GM21529 (cell line): ENCODE measurements around the gene CLTC.
A peak's percentile ranks its signal among the peaks of the same experiment; 100 is the strongest.
"Not testable (repeated sequence)": the region's sequence is repeated elsewhere in the genome, so short reads cannot be mapped to it uniquely, and the experiment has no call there.

Experiments used
- ATAC-seq: cut with Tn5 transposase; IDR thresholded peaks from one replicate; pipeline ENCODE4 v1.9.1; 2021; ENCODE audit not compliant: unreplicated experiment

The CLTC gene

GRCh38 chr17:59633658-59634359 is 14.1 kb downstream of the CLTC start:
- no peak for ATAC-seq

DNA sequence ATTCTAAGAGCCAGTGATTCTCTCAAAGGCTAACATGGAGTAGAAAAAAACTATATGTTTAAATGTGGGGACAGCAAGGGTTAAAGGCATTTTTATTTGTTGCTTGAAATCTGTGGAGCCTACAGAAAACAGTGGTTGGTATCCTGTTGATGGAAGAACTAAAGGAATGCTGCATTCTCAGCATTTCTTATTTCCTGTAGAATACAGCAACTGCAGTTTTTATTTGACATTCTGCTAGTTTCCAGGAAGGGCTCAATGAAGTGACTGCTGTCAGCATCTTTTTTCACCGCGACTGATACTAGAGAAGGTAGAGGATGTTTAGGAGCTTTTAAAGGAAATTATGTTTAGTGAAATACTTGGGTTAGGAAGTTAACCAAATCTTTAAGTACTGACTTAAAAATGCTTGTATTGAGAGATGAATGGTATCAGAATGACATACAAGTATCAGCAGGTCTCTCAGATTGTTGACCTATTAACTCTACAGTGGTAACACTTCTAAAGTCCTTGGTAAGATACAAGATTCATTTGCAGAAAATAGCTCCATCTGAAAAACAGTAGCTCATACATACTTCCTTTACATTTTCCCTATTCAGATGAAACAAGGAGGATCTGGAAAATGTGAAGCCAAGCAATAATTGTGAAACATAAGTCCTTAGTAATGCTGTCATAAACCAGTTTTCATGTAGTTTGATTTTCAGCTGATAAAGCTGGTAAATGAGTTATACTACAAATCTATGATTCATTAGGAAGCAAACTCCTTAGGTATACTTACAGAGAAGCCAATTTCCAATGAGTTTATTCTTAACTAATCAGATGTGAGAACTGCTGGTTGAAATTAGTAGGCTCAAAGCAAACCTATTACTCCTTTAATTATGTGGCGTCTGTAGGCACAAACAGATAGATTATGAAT is 15.2 kb downstream of the CLTC start:
- ATAC-seq, result no peak

DNA sequence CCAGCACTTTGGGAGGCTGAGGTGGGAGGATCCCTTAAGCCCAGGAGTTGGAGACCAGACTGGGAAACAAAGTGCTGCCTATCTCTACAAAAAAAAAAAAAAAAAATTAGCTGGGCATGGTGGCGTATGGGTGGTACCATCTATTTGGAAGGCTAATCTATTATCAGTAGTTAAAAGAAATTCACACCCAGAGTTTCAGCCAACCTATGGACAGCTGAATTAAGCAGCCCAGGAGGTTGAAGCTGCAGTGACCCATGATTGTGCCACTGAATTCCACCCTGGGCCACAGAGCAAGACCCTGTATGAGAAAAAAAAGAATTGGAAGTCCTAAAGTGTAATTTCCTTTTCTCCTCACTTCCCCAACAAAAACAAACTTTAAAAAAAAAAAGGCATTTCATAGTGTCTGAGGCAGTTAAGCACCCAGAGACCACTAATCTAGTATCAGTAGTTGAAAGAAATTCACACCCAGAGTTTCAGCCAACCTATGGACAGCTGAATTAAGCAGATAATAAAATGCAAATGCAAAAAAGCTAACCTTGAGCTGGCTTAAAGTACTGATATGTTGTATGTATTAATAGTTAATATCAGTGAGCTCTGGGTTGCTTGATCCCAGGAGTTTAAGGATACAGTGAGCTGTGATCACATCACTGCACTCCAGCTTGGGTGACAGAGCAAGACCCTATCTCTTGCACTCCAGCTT is 18.1 kb downstream of the CLTC start:
- no peak for ATAC-seq

GRCh38 chr17:59638553-59638952 is 18.9 kb downstream of the CLTC start:
- ATAC-seq, result no peak

- peak; percentile 93 for ATAC-seq
Observed at GRCh38 chr17:59641799-59642484, 22.2 kb downstream of the CLTC start.

- ATAC-seq, result no peak
Observed at GRCh38 chr17:59642565-59642964, 22.9 kb downstream of the CLTC start.

DNA sequence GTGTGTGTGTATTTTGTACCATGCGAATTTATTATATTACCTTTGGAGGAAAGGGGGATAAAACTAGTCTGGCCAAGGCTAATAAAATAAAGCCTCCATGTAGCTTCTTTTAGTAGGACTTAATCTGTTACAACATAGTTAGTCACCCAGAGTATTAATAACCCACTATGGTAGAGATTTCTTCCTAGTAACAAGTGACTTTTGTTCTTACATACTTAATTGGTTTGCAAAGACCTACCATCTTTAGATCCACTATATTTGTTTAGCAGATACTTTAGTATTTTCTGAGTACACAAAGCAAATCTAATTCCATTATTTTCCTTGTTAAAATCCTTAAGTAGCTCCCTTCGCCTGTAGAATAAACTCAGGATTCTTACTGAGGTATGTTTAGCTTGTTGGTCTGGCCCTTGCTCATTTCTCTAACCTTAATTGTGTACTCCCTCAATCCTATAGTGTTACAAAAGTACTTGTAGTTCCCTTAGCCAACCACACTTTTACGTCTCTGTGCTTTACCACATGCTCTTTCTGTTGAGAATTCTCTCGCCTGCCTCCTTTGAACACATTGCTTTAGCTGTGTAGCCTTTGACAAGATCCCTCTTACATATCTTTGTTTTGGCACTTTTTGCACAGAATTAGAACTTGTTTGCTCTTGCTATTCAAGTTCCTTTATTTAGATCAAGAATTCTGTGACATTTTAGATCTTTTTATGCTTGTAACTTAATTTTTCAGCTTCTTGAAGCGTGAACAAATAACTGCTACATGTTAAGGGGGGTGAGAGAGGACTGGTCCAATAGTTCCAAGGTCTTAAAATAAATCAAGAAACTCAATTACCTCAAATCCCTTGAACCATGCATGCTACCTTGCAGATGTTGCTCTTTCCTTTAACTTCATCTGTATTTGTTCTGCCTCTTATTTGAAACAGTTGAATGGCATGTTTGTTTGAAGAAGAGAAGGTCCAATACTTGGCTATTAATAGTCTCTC is 23.8 kb downstream of the CLTC start:
- ATAC-seq, result no peak

DNA sequence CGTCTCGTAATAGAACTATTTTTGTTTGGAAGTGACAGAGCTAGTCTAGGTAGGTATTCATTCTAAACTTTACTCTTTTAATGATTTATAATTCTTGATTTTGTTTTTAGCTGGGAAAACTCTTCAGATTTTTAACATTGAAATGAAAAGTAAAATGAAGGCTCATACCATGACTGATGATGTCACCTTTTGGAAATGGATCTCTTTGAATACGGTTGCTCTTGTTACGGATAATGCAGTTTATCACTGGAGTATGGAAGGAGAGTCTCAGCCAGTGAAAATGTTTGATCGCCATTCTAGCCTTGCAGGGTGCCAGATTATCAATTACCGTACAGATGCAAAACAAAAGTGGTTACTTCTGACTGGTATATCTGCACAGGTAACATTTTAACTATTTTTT is 27.6 kb downstream of the CLTC start:
- no peak for ATAC-seq

- ATAC-seq, result no peak
Observed at GRCh38 chr17:59649886-59650285, 30.2 kb downstream of the CLTC start.

- no peak for ATAC-seq
Observed at GRCh38 chr17:59650642-59651041, 30.9 kb downstream of the CLTC start.

DNA sequence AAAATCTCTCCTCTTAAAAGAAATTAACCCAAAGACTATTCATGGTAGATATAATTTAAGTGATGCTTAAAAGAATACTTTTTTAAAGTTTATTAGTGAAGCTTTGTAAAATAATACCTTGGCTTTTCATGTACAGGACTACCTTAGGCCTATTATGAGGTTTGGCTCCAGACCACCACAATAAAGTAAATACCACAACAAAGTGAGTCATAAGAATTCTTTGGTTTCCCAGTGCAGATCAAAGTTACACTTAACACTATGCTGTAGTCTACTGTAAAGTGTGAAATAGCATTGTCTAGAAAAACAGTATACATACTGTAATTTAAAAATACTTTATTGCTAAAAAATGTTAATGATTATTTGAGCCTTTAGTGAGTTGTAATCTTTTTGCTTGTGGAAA is 31.7 kb downstream of the CLTC start:
- ATAC-seq, result no peak

DNA sequence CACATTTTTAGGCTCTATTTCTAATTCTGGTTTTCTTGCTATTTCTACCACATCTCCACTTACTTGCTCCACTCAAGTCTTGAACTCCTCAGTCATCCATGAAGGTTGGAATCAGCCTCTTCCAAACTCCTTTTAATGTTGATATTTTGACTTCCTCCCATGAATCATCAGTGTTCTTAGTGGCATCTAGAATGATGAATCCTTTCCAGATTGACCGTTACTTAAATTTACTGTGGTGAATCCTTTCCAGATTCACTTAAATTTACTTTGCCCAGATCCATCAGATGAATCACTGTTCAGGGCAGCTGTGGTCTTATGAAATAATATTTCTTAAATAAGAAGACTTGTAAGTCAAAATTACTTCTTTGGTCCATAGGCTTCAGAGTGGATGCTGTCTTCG is 32.4 kb downstream of the CLTC start:
- no peak for ATAC-seq

DNA sequence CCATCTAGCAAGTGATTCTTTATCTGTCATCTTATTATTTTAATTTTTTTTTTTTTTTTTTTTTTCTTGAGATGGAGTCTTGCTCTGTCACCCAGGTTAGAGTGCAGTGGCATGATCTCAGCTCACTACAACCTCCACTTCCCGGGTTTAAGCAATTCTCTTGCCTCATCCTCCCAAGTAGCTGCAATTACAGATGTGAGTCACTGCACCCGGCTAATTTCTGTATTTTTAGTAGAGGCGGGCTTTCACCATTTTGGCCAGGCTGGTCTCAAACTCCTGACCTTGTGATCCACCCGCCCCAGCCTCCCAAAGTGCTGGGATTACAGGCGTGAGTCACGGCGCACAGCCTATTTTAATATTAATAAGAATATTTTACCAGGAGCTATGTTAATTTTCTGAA is 36.9 kb downstream of the CLTC start:
- ATAC-seq, result not testable (repeated sequence)

GRCh38 chr17:59666235-59666634 is 46.5 kb downstream of the CLTC start:
- ATAC-seq, result no peak

DNA sequence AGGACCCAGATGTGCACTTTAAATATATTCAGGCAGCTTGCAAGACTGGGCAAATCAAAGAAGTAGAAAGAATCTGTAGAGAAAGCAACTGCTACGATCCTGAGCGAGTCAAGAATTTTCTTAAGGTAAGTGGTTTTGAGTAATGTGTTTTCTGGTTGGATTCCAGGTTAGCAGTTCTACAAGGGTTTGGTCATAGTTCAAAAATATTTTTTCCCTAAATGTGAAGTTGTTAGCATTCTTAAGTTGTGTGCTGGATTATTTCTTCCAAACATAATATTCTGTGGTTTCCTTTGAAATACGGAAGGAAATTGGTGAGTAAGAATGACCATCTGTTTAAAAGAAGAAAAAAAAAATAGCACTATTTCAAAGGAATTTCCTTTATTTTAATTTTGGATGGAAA is 49.1 kb downstream of the CLTC start:
- no peak for ATAC-seq

DNA sequence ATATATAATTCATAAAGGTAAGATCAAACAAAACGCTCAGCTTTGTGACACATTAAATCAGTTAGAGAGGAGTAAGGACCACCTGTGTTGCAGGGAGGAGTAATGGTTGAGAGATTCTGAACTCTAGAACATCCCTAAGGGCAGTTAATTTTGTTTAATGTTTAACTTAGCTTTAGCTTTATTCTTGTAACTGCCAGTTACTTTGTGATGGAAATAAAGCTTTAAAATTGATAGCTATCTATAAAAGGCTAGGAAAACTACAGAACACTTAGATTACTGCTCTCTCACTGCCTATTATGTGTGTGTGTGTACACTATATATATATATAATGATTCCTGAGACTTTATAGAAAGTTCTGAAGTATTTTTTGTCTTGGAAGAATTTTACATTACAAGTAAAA is 49.7 kb downstream of the CLTC start:
- no peak for ATAC-seq

DNA sequence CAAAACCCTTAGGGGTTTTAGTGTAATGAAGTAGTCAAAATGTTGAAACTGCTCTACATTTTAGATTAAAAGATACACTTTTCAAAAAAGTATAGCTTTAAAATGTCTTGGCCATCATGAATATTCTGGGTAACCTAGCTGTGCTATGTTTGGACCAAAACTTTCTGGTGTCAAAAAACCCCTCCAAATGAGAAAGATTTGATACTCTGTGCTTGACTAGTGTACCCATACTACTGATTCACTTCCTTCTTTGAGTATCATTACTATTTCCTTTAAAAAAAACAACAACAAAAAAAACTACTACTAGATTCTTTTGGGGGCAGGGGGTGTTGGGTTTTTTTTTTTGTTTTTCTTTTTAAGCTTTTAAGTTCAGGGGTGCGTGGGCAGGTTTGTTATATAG is 50.2 kb downstream of the CLTC start:
- ATAC-seq, result no peak

DNA sequence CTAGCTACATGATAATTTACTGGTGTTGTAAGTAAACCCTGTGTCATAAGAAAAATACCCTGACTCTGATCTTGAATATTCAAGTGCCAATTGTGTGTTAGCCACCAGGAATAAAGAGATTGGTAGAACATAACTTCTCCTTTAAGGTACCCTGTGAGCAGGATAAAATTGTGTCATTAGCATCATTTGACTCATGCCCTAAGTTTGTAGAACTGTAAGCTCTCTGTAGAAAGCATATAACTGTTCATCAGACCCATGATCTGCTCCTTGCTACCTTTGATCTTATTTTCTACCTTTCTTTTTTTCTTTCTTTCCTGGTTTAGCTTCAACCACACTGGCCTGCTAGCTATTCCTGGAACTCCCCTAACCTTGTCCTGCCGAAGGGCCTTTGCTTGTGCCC is 51.7 kb downstream of the CLTC start:
- ATAC-seq, result no peak

DNA sequence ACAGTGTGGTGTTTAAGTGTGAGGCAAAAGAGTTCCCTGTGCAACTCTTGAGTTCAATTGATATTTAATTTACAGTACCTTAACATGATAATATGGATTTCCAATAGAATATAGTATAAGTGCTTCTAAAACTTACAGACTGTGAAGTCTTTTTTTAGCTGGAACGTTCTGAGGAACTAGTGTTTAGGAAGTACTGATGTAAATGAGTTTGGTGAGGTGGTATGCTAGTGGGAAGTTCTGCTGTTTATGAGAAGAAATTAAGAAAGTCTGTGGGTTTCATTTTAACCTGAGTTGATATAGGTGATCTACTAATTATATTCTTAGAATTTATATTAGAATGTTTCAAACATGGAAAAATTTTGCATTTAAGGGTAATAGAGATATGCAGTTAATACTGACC is 55.5 kb downstream of the CLTC start:
- no peak for ATAC-seq

DNA sequence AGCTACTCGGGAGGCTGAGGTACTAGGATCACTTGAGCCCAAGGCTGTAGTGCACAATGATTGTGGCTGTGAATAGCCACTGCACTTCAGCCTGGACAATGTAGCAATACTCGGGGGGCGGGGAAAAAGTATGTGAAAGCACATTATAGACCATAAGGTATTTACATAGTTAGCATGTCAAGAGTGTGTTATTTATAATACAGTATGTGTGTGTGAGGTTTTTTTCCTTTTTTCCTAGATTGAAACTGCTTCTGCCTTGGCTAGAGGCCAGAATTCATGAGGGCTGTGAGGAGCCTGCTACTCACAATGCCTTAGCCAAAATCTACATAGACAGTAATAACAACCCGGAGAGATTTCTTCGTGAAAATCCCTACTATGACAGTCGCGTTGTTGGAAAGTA is 57.0 kb downstream of the CLTC start:
- ATAC-seq, result no peak
